Activated T-cell treated with anti-CD3 and anti-CD28 coated beads, Interleukin-2, amount 50 U/mL, for 4 hours (primary cell): ENCODE results near the gene SPSB2. TPM values are rescaled to one million over a fixed set of nuclear protein-coding genes. Genes with fewer than 3 reads are reported as not detected.

Source experiments
- ATAC-seq, 2 donors: fragments of 200-7000 bp; cut with Tn5 transposase; one replicate each; pipeline ENCODE4 v1.10.0; 2021
- DNase-seq: peaks from one replicate; pipeline ENCODE4 v3.0.0-alpha.2; 2020
- H3K27me3 Mint-ChIP-seq: one replicate; pipeline ENCODE4 v1.8.0; 2021; ENCODE audit warnings: low read depth, mixed read lengths
- H3K36me3 Mint-ChIP-seq: one replicate; pipeline ENCODE4 v1.8.0; 2022; ENCODE audit warnings: mixed read lengths; ENCODE audit not compliant: insufficient read depth
- H3K4me1 Mint-ChIP-seq: one replicate; pipeline ENCODE4 v1.8.0; 2021; ENCODE audit warnings: low read depth, mixed read lengths
- H3K4me3 Mint-ChIP-seq: one replicate; pipeline ENCODE4 v1.8.0; 2021; ENCODE audit warnings: mild to moderate bottlenecking, moderate library complexity, mixed read lengths
- H3K9me3 Mint-ChIP-seq: one replicate; pipeline ENCODE4 v1.8.0; 2021; ENCODE audit warnings: mixed read lengths
- total RNA-seq, 3 donors: library from RNA; stranded (reverse); gene quantifications; one replicate each; pipeline ENCODE4 v1.2.1, GENCODE V29; 2021

SPSB2 gene
- total RNA-seq, 3 donors from 2014 or later: 5.6 to 8.5 (median 6.7) TPM

- Mint-ChIP-seq H3K4me1 (peaks cover 17% of the 10 kb centered on the region), H3K36me3 (peaks cover 8% of the 10 kb centered on the region)
- no peak for DNase-seq
Observed at GRCh38 chr12:6821591-6822425, 51.3 kb downstream of the SPSB2 start, which contains the start of gene GPR162. GPR162 (plus strand) TSS chr12:6821821; CDS start chr12:6823899, 2,078 bp downstream.

More at GRCh38 chr12:6821591-6822425, 51.3 kb downstream of the SPSB2 start, which contains the start of gene GPR162:
- H3K4me3 Mint-ChIP-seq: peak within 1 kb of the TSS; percentile 62
- peak; percentile 18 to 20 for ATAC-seq
- H3K9me3 Mint-ChIP-seq: no peaks in the 10 kb centered on the region
- H3K27me3 Mint-ChIP-seq: peaks cover 27% of the 10 kb centered on the region

Other genes with a start within 250 kb of the SPSB2 start
- 1 to 10 TPM; 3.8 to 5.5 (median 5.1) TPM for gene LPAR5, start 237.3 kb downstream of the SPSB2 start, total RNA-seq
- 1 to 10 TPM in 1 of 3 donors, under 1 TPM in 2; 0.65 to 1.3 (median 0.71) TPM for gene ACRBP, start 225.9 kb downstream of the SPSB2 start, total RNA-seq
- gene ING4, start 210.2 kb downstream of the SPSB2 start, total RNA-seq: 1 to 10 TPM; 5.9 to 7.5 (median 6.9) TPM
- gene ZNF384, start 183.9 kb downstream of the SPSB2 start, total RNA-seq: 10 to 100 TPM; 59.7 to 70.2 (median 63.3) TPM
- gene PIANP, start 172.5 kb downstream of the SPSB2 start, total RNA-seq: under 1 TPM; 0.20 to 0.57 (median 0.40) TPM
- gene COPS7A, start 149.3 kb downstream of the SPSB2 start, total RNA-seq: 10 to 100 TPM; 46.5 to 54.4 (median 48.1) TPM
- 100 to 1,000 TPM; 185 to 199 (median 189) TPM for gene MLF2, start 120.2 kb downstream of the SPSB2 start, total RNA-seq
- 10 to 100 TPM; 26.3 to 32.6 (median 29.4) TPM for gene PTMS, start 106.9 kb downstream of the SPSB2 start, total RNA-seq
- gene LAG3, start 100.8 kb downstream of the SPSB2 start, total RNA-seq: 100 to 1,000 TPM in 1 of 3 donors, 10 to 100 TPM in 2; 71.1 to 125 (median 86.4) TPM
- 10 to 100 TPM; 42.0 to 76.9 (median 51.4) TPM for gene CD4, start 83.8 kb downstream of the SPSB2 start, total RNA-seq
- under 1 TPM in 2 of 3 donors, not detected in 1; 0.08 to 0.38 TPM for gene GPR162, start 51.5 kb downstream of the SPSB2 start, total RNA-seq
- under 1 TPM; 0.63 to 0.98 (median 0.83) TPM for gene P3H3, start 44.9 kb downstream of the SPSB2 start, total RNA-seq
- gene GNB3, start 32.4 kb downstream of the SPSB2 start, total RNA-seq: under 1 TPM; 0.13 to 0.90 (median 0.38) TPM
- 1 to 10 TPM; 1.7 to 4.0 (median 3.1) TPM for gene CDCA3, start 22.0 kb downstream of the SPSB2 start, total RNA-seq
- 100 to 1,000 TPM; 169 to 192 (median 176) TPM for gene USP5, start 21.2 kb downstream of the SPSB2 start, total RNA-seq
- gene TPI1, start 5.8 kb downstream of the SPSB2 start, total RNA-seq: 1,000 to 10,000 TPM; 1,135 to 1,217 (median 1,169) TPM
- 1 to 10 TPM; 2.1 to 3.0 (median 3.0) TPM for gene LRRC23, start 31.5 kb upstream of the SPSB2 start, total RNA-seq
- gene ENO2, start 41.3 kb upstream of the SPSB2 start, total RNA-seq: 10 to 100 TPM; 83.5 to 97.4 (median 85.2) TPM
- 10 to 100 TPM; 65.8 to 73.9 (median 70.7) TPM for gene ATN1, start 54.7 kb upstream of the SPSB2 start, total RNA-seq
- not detected for gene RNU7-1, start 70.5 kb upstream of the SPSB2 start, total RNA-seq
- gene C12orf57, start 70.7 kb upstream of the SPSB2 start, total RNA-seq: 100 to 1,000 TPM; 180 to 190 (median 184) TPM
- gene PTPN6, start 78.1 kb upstream of the SPSB2 start, total RNA-seq: 100 to 1,000 TPM; 309 to 404 (median 401) TPM
- 100 to 1,000 TPM; 619 to 718 (median 635) TPM for gene PHB2, start 97.4 kb upstream of the SPSB2 start, total RNA-seq
- gene EMG1, start 97.6 kb upstream of the SPSB2 start, total RNA-seq: 100 to 1,000 TPM; 215 to 254 (median 223) TPM
- gene LPCAT3, start 145.2 kb upstream of the SPSB2 start, total RNA-seq: 10 to 100 TPM; 24.4 to 27.6 (median 25.0) TPM
- gene C1S, start 187.4 kb upstream of the SPSB2 start, total RNA-seq: 1 to 10 TPM; 1.6 to 1.7 (median 1.6) TPM
- gene C1R, start 219.1 kb upstream of the SPSB2 start, total RNA-seq: 1 to 10 TPM in 2 of 3 donors, under 1 TPM in 1; 0.98 to 2.3 (median 1.7) TPM
- gene C1RL, start 235.9 kb upstream of the SPSB2 start, total RNA-seq: 1 to 10 TPM; 3.7 to 7.0 (median 6.0) TPM